Choroid plexus epithelial cell (primary cell): Measurements from ENCODE around the gene USP3.

Source experiments
- DNase-seq: peaks from one replicate; pipeline ENCODE4 v3.0.0-alpha.2; 2010; ENCODE audit warnings: low read depth
- H3K4me3 ChIP-seq: 2 replicates; pipeline ENCODE4 v1.5.1; 2011; ENCODE audit warnings: low read depth, mild to moderate bottlenecking, control low read depth, low read length, moderate library complexity
- CTCF ChIP-seq: conservative IDR thresholded peaks from 2 replicates; pipeline ENCODE4 v1.5.1; 2011; ENCODE audit warnings: low read depth, mild to moderate bottlenecking, control low read depth, inconsistent platforms, low read length, moderate library complexity

Gene USP3

GRCh38 chr15:63588826-63589225 is 84.4 kb downstream of the USP3 start:
- H3K4me3 ChIP-seq: no peak overlapping the region
- DNase-seq: no peak
- TF ChIP-seq CTCF: no peak

- TF ChIP-seq CTCF: no peak
- H3K4me3 ChIP-seq: no peak overlapping the region
- no peak for DNase-seq
These were observed 89.6 kb downstream of the USP3 start for GRCh38 chr15:63593705-63594671.

- no peak for TF ChIP-seq CTCF
- DNase-seq: no peak
- H3K4me3 ChIP-seq: no peak overlapping the region
These were observed 90.7 kb downstream of the USP3 start for GRCh38 chr15:63595065-63595464.

- DNase-seq: no peak
- TF ChIP-seq CTCF: no peak
These were observed 91.3 kb downstream of the USP3 start for GRCh38 chr15:63595688-63596087.

GRCh38 chr15:63596676-63597037 is 92.3 kb downstream of the USP3 start:
- no peak overlapping the region for H3K4me3 ChIP-seq
- TF ChIP-seq CTCF: no peak
- DNase-seq: peak; percentile 17

More at GRCh38 chr15:63595688-63596087, 91.3 kb downstream of the USP3 start:
- no peak overlapping the region for H3K4me3 ChIP-seq

- peak; percentile 57 for DNase-seq
- H3K4me3 ChIP-seq: peak within 1 kb of the TSS; percentile 3
- TF ChIP-seq CTCF: no peak
These were observed 92.8 kb downstream of the USP3 start, which contains the start of gene FBXL22 for GRCh38 chr15:63597038-63597790. TSS of gene FBXL22 (plus strand) at chr15:63597387. CDS start at chr15:63597393, 6 bp downstream.
